ENCODE results near the gene RNF214.

RNF214 gene

GRCh38 chr11:117290809-117291396, 58.4 kb downstream of the RNF214 start, which contains the start of gene BACE1-AS:
TSS of gene BACE1-AS (plus strand) at chr11:117291346.
- Histone ChIP-seq H3K9me3 (no peaks in the 10 kb centered on the region), H3K27me3 (no peaks in the 10 kb centered on the region), H3K4me3 (ENCODE audit: low read depth in 1 of 2, low read length in 1 of 2) (no peak within 1 kb of the TSS), H3K4me1 (ENCODE audit: control insufficient read depth in 1 of 2, insufficient read depth in 1 of 2, low read depth in 1 of 2, low read length in 1 of 2) (no peaks in the 10 kb centered on the region), H3K27ac (peak within 1 kb of the TSS; percentile 22), H3K36me3 (peaks cover 37% of the 10 kb centered on the region)
- TF ChIP-seq CTCF (IDR thresholded peaks at IDR 0.05): no peak

GRCh38 chr11:117292616-117293015, 60.1 kb downstream of the RNF214 start:
- no peaks in the 10 kb centered on the region for H3K27me3 ChIP-seq
- H3K4me1 ChIP-seq (ENCODE audit: control insufficient read depth in 1 of 2, insufficient read depth in 1 of 2, low read depth in 1 of 2, low read length in 1 of 2): no peaks in the 10 kb centered on the region
- H3K9me3 ChIP-seq: no peaks in the 10 kb centered on the region
- no peak overlapping the region for H3K27ac ChIP-seq
- peaks cover 29% of the 10 kb centered on the region for H3K36me3 ChIP-seq
- H3K4me3 ChIP-seq (ENCODE audit: low read depth in 1 of 2, low read length in 1 of 2): no peak overlapping the region
- no peak for TF ChIP-seq CTCF (IDR thresholded peaks at IDR 0.05)

GRCh38 chr11:117295438-117296137, 63.1 kb downstream of the RNF214 start:
- H3K9me3 ChIP-seq: no peaks in the 10 kb centered on the region
- peaks cover 3% of the 10 kb centered on the region for H3K36me3 ChIP-seq
- no peaks in the 10 kb centered on the region for H3K27me3 ChIP-seq
- no peaks in the 10 kb centered on the region for H3K4me1 ChIP-seq (ENCODE audit: control insufficient read depth in 1 of 2, insufficient read depth in 1 of 2, low read depth in 1 of 2, low read length in 1 of 2)
- H3K27ac ChIP-seq: no peak overlapping the region
- H3K4me3 ChIP-seq (ENCODE audit: low read depth in 1 of 2, low read length in 1 of 2): no peak overlapping the region
- TF ChIP-seq CTCF (IDR thresholded peaks at IDR 0.05): no peak

GRCh38 chr11:117296881-117297280, 64.4 kb downstream of the RNF214 start:
- Histone ChIP-seq H3K27ac (no peak overlapping the region), H3K27me3 (no peaks in the 10 kb centered on the region), H3K9me3 (no peaks in the 10 kb centered on the region), H3K36me3 (no peaks in the 10 kb centered on the region), H3K4me3 (ENCODE audit: low read depth in 1 of 2, low read length in 1 of 2) (no peak overlapping the region), H3K4me1 (ENCODE audit: control insufficient read depth in 1 of 2, insufficient read depth in 1 of 2, low read depth in 1 of 2, low read length in 1 of 2) (no peaks in the 10 kb centered on the region)
- TF ChIP-seq CTCF (IDR thresholded peaks at IDR 0.05): no peak

GRCh38 chr11:117298195-117298594, 65.7 kb downstream of the RNF214 start:
- Histone ChIP-seq H3K4me3 (ENCODE audit: low read depth in 1 of 2, low read length in 1 of 2) (no peak overlapping the region), H3K27me3 (no peaks in the 10 kb centered on the region), H3K36me3 (no peaks in the 10 kb centered on the region), H3K9me3 (no peaks in the 10 kb centered on the region), H3K4me1 (ENCODE audit: control insufficient read depth in 1 of 2, insufficient read depth in 1 of 2, low read depth in 1 of 2, low read length in 1 of 2) (no peaks in the 10 kb centered on the region), H3K27ac (no peak overlapping the region)
- no peak for TF ChIP-seq CTCF (IDR thresholded peaks at IDR 0.05)
